ENCODE results near the gene LPP. TPM values are rescaled to one million over a fixed set of nuclear protein-coding genes. Genes with fewer than 3 reads are reported as not detected.

Gene LPP
- total RNA-seq, 1 experiment from 2014 or later: 20.4 TPM

DNA sequence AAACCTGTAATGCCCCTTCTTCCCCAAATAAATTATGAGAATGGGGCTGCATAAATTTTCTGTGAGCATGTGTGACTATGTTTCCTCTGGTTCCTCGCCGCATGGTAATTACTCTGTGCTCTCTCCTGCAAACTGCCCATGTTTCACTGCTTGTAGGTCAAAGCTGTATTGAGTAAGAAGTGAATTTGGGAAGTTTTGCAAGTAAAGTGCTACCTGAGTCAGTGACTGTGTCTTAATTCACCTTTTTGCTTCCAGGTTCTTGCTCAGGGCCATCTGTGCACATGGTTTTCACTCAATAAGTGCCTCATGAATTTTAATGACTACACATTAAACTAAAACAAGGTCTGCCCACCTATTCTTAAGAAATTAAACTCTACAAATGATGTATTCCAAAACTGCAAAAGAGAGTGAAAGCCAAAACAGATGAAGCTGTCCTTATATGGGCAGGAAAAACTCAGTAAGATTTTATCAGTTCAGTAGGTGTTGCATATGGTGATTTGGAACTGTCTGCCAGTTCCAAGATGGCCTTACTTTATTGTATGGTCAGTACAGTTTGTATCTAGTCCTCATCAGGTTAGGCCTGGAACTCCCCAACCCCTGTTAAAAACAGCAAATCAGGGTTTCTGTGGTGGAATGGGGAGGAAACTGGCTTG lies 100.0 kb downstream of the LPP start:
- TF ChIP-seq CTCF (conservative IDR thresholded peaks at IDR 0.05; ENCODE audit: low read depth, low read length) (no peak), EZH2phosphoT487 (IDR thresholded peaks at IDR 0.05; ENCODE audit: borderline replicate concordance, low read length) (no peak), EZH2 (IDR thresholded peaks at IDR 0.05; ENCODE audit: low read length, unreplicated experiment) (no peak)
- intact Hi-C loops (cut with micrococcal nuclease): no loop called here
- Histone ChIP-seq H3K4me1 (ENCODE audit: insufficient read depth, low read length) (peaks cover 13% of the 10 kb centered on the region), H3K27me3 (ENCODE audit: low read length) (no peaks in the 10 kb centered on the region), H2AFZ (ENCODE audit: low read length) (no peak overlapping the region), H3K9me2 (replicated peaks; ENCODE audit: low read length) (no peaks in the 10 kb centered on the region), H3K4me3 (ENCODE audit: low read length) (no peak overlapping the region), H3K36me3 (ENCODE audit: low read depth, low read length) (no peaks in the 10 kb centered on the region), H3K9ac (ENCODE audit: low read length) (no peak overlapping the region), H3K9me3 (ENCODE audit: low read length) (no peaks in the 10 kb centered on the region), H3K27ac (ENCODE audit: low read length) (no peak overlapping the region), H3F3A (ENCODE audit: low read length, unreplicated experiment) (no peaks in the 10 kb centered on the region), H3K4me2 (ENCODE audit: low read length) (no peak overlapping the region), H3K79me2 (ENCODE audit: low read length) (no peaks in the 10 kb centered on the region), H4K20me1 (ENCODE audit: low read length) (no peaks in the 10 kb centered on the region)
- CTCF ChIA-PET: interaction anchor here (0.8 kb wide), 1 partner anchor 247 kb away, joined by 4 read pairs; no protein-coding TSS in a partner anchor
- ATAC-seq (no peak), DNase-seq (no peak)
- POLR2A ChIA-PET (ENCODE audit: unreplicated experiment): no interaction called here
- no TSS peak for BruUV-seq (replicated peaks)

DNA sequence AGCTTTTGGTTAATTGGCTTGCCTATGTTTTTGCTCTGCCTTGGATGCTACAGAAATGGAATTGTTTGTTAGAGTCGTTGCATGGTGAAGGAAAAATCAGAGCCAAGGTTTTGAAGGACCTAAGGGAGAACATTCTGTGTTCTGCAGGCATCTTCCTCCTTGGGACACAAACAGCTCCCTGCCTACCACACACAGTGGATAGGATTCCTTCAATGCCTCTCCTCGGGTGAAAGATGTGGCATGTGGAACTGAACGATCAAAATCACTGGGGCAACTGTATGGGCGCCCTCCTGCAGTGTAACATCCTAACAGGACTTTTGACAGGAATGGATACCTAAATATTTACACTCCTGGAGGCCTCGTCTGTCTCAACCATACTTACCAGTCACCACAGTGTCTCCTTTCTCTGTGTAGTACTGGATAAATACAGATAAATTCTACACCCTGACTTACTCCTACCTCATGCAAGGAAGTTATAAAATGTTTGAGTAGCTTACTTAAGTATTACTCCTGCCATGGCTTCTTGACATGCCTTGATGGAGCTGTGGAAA lies 100.6 kb downstream of the LPP start:
- ATAC-seq: no peak
- intact Hi-C loops (cut with micrococcal nuclease): no loop called here

More for the DNA sequence above, 100.6 kb downstream of the LPP start:
- no peaks in the 10 kb centered on the region for H3K9me3 ChIP-seq (ENCODE audit: low read length)
- ChIA-PET POLR2A (ENCODE audit: unreplicated experiment) (no interaction called here), CTCF (no interaction called here)
- H3K9ac ChIP-seq (ENCODE audit: low read length): no peak overlapping the region
- H3K36me3 ChIP-seq (ENCODE audit: low read depth, low read length): no peaks in the 10 kb centered on the region
- H3F3A ChIP-seq (ENCODE audit: low read length, unreplicated experiment): no peaks in the 10 kb centered on the region
- TF ChIP-seq EZH2phosphoT487 (IDR thresholded peaks at IDR 0.05; ENCODE audit: borderline replicate concordance, low read length): no peak
- no peak for TF ChIP-seq EZH2 (IDR thresholded peaks at IDR 0.05; ENCODE audit: low read length, unreplicated experiment)
- TF ChIP-seq CTCF (conservative IDR thresholded peaks at IDR 0.05; ENCODE audit: low read depth, low read length): no peak
- H3K27ac ChIP-seq (ENCODE audit: low read length): no peak overlapping the region
- 0 out of 2 replicates have a peak, but pooled peaks cover 4% of the 10 kb centered on the region for H3K79me2 ChIP-seq (ENCODE audit: low read length)
- H3K4me3 ChIP-seq (ENCODE audit: low read length): no peak overlapping the region
- no peaks in the 10 kb centered on the region for H3K27me3 ChIP-seq (ENCODE audit: low read length)
- H3K9me2 ChIP-seq (replicated peaks; ENCODE audit: low read length): no peaks in the 10 kb centered on the region
- no peaks in the 10 kb centered on the region for H4K20me1 ChIP-seq (ENCODE audit: low read length)
- H2AFZ ChIP-seq (ENCODE audit: low read length): no peak overlapping the region
- H3K4me2 ChIP-seq (ENCODE audit: low read length): no peak overlapping the region
- no peak for DNase-seq
- BruUV-seq (replicated peaks): no TSS peak
- peaks cover 13% of the 10 kb centered on the region for H3K4me1 ChIP-seq (ENCODE audit: insufficient read depth, low read length)

Measured in PC-3 (cell line).